Ishikawa (cell line): ENCODE data around the gene GALNT2.

Experiments used
- CEBPB ChIP-seq: IDR thresholded peaks from 2 replicates; pipeline ENCODE4 v1.6.1; 2012
- EP300 ChIP-seq: IDR thresholded peaks from 2 replicates; pipeline ENCODE4 v1.6.1; 2012; ENCODE audit warnings: borderline replicate concordance
- FOXM1 ChIP-seq: IDR thresholded peaks from 2 replicates; pipeline ENCODE4 v1.6.1; 2012; ENCODE audit warnings: low read depth, borderline replicate concordance
- NFIC ChIP-seq: IDR thresholded peaks from 2 replicates; pipeline ENCODE4 v1.6.1; 2012
- TF ChIP-seq, protein P1 (sequence below): IDR thresholded peaks from 2 replicates; pipeline ENCODE4 v1.6.1; 2012

DNA sequence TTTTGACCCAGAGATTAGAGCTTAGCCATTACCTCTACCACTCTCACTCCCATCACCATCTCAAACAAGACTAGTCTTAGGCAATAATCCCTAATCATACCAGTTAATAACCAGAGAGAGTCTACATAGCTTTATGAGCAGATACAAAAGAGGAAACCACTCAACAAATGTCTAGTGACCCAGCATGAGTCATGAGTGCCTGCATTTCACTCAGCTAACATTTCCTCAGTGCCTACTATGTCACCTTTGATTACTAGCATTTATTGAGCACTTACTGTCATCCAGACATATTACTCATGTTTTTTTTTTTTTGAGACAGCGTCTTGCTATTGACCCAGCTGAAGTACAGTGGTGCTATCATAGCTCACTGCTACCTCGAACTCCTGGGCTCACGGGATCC, 35.9 kb upstream of the GALNT2 start:
- TF ChIP-seq, protein P1, sequence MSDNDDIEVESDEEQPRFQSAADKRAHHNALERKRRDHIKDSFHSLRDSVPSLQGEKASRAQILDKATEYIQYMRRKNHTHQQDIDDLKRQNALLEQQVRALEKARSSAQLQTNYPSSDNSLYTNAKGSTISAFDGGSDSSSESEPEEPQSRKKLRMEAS = no peak
- no peak for TF ChIP-seq FOXM1
- TF ChIP-seq NFIC = no peak
- no peak for TF ChIP-seq EP300
- TF ChIP-seq CEBPB = no peak
